Omental fat pad (tissue), 4 donors: ENCODE measurements around the gene PRX. TPM values are rescaled to one million over a fixed set of nuclear protein-coding genes. Genes with fewer than 3 reads are reported as not detected.

ENCODE experiments used
- ATAC-seq: fragments of 150-250 bp; one replicate; pipeline ENCODE4 v1.9.1; 2016; ENCODE audit warnings: mild to moderate bottlenecking, moderate library complexity; ENCODE audit not compliant: low FRiP score
- DNase-seq: peaks from one replicate; pipeline ENCODE4 v3.0.0-alpha.2; 2019; ENCODE audit warnings: low spot score
- total RNA-seq, 4 donors: library from RNA; depleted of rRNA; stranded (reverse); fragments of >200 nt; gene quantifications; one replicate each; pipeline ENCODE4 v1.1.0, GENCODE V29; 2016
- TF ChIP-seq, protein P1 (sequence below), 3 donors: fragments of 450-650 bp; IDR thresholded peaks; one replicate each; pipeline ENCODE4 v1.5.1; 2016 to 2017; ENCODE audit warnings: antibody characterized with exemption in 3 of 3, mild to moderate bottlenecking in 3 of 3, moderate library complexity in 2 of 3

Gene PRX
- total RNA-seq, 4 donors from 2014 or later: 2.2 to 6.1 (median 4.3) TPM

DNA sequence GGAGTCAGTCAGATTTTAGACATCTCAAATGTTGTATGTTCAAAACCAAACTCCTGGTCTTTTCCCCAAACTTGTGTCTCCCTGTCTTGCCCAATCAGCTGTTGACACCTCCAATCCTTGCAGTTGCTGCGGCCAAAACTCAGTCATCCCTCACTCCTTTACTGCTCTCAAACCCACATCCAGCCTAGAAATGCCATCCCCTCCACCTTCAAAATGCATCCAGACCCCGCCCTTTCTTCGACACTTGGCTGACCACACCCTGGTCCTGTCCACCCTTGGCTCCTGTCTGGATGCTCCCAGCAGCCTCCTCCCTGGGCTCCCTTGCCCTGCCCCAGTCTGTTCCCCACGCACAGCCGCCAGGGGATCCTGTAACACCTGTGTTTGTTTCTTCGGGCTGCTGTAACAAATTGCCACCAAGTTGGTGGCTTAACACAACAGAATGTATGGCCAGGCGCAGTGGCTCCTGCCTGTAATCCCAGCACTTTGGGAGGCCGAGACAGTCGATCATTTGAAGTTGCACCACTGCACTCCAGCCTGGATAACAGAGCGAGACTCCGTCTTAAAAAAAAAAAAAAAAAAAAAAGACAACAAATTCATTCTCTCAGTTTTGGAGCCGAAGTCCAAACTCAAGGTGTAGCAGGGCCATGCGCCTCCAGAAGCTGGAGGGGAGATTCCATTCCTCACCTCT lies 53.0 kb downstream of the PRX start:
- DNase-seq (no peak), ATAC-seq (no peak)
- TF ChIP-seq, protein P1, sequence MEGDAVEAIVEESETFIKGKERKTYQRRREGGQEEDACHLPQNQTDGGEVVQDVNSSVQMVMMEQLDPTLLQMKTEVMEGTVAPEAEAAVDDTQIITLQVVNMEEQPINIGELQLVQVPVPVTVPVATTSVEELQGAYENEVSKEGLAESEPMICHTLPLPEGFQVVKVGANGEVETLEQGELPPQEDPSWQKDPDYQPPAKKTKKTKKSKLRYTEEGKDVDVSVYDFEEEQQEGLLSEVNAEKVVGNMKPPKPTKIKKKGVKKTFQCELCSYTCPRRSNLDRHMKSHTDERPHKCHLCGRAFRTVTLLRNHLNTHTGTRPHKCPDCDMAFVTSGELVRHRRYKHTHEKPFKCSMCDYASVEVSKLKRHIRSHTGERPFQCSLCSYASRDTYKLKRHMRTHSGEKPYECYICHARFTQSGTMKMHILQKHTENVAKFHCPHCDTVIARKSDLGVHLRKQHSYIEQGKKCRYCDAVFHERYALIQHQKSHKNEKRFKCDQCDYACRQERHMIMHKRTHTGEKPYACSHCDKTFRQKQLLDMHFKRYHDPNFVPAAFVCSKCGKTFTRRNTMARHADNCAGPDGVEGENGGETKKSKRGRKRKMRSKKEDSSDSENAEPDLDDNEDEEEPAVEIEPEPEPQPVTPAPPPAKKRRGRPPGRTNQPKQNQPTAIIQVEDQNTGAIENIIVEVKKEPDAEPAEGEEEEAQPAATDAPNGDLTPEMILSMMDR (IDR thresholded peaks at IDR 0.05): no peak

DNA sequence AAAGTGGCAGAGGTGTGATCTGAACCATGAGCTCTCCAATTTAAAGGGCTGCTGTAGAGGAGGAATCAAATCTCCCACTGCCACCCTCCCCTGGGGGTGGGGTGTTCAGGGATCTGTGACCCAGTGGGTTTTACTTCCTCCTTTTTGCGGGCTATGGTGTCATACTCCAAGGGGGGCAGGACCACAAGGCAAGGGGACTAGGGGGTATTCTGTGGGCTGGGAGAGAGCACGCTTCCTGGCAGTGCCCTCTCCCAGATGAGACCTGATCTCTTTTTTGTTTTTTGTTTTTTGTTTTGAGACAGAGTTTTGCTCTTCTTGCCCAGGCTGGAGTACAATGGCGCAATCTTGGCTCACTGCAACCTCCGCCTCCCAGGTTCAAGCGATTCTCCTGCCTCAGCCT lies 54.4 kb downstream of the PRX start:
- TF ChIP-seq, protein P1 (IDR thresholded peaks at IDR 0.05): no peak

DNA sequence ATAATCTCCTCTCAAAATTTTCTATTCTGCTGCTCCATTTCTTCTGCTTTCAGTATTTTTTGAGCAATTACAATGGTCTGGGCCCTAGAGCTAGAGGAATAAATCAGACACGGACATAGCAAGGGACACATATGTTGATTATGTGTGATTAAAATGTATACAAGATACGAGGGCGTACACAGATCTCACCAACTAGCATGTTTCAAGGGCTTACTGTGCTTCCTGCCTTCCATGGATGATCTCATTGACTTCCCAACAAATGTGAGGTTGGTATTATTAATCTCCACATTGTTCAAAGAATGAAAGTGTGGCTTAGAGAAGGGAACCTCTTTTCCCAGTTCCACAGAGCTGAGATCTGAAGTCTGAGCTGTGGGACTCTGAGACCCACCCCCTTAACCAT lies 55.5 kb downstream of the PRX start:
- TF ChIP-seq, protein P1 (IDR thresholded peaks at IDR 0.05): no peak
- ATAC-seq (no peak), DNase-seq (no peak)

More for the DNA sequence above, 54.4 kb downstream of the PRX start:
- ATAC-seq: no peak
- DNase-seq: no peak

DNA sequence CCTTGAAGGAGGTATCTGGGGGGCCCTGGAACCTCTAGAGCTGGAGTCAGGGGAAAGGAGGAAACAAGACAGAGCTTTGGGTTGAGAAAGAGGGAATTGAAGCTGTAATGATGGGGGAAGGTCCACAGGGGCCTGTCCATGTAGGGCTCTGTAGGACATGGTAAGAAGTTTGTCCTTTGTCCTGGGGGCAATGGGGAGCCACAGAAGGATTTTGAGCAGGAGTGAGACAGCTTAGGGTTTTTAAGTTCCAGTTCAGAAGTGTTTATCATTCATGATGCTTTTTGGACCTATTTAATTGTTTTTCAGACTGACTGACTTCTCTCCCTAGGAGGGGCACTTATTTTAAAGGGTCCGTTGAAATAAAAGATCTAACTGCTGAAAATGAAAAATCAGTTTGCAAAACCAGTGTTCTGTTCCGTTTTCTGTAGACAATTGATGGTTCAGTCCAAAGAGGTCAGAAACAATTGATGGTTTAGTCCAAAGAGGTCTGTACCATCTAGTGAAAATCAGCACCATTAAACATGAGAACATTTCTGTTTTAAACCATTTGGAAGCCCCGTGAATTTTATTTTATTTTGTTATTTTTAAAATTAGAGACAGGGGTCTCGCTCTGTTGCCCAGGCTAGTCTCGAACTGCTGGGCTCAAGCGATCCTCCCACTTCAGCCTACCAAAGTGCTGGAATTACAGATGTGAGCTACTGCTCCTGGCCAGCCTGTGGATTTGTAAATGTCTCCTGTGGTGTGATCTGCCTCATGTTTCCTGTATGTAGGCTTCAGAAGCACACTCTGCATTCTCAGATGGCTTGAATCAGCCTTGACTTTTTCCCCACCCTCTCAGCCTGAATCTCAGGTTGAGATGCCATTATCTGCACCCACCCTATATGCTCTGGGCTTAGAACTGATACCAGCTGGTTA lies 56.2 kb downstream of the PRX start:
- no peak for DNase-seq

DNA sequence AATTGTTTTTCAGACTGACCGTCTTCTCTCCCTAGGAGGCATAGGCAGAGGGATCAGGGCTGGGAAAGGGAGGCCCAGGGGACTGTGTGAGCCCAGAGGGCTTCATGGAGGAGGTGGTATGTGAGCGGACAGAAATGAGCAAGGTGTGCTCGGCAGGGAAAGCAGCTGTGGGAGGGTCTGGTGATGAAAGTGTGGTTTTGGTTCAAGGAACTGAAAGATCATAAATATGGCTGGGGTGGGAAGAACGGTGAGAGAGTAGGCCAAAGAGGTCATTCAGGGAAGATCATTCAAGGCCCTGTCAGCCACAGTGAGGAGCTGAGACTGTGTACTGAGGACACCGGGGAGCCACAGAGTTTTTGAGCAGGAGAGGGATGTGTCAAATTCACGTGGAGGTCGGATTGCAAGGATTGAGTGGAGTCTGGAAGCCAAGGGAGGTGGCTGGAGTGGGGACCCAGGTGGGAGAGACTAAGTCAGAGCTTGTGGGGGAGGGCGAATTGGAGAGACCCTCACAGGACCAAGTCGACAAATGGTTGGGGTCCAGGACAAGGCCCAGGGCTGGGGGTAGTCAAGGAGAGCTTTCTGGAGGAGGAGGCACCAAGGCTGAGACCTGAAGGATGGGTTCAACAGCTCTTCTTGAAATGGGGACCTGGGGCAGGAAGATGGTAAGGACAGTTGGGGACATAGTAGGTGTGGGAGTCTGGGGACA lies 57.0 kb downstream of the PRX start:
- TF ChIP-seq, protein P1 (IDR thresholded peaks at IDR 0.05): no peak
- ATAC-seq (no peak), DNase-seq (no peak)

More for the DNA sequence above, 56.2 kb downstream of the PRX start:
- TF ChIP-seq, protein P1 (IDR thresholded peaks at IDR 0.05): no peak
- no peak for ATAC-seq

DNA sequence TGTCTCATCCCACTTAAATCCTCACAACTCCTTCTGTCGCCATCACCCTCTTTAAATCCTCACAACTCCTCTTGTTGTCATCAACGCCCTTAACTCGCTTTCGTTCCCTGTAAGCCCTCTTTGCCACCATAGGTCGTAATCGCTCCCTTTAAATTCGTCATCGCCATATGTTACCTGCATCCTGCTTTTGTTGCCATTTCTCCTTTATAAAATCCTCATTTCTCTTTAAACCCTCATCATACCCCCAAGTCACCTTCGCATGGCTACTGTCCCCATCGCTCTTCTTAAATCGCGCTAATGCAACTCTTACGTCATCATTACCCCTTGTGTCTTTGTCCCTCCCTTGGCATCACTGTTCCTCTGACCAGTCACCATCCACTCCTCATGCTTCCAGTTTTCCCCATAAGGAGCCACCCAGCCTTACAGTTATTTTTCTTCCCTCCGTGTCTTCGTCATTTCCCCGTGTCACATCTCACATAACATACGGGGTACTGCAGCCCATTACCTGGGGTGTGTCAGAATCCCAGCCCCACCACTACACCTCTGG lies 64.1 kb downstream of the PRX start:
- no peak for DNase-seq
- no peak for ATAC-seq
- TF ChIP-seq, protein P1 (IDR thresholded peaks at IDR 0.05): no peak
